Stimulated activated CD4-positive, alpha-beta T cell treated with anti-CD3 and anti-CD28 coated beads, Interleukin-4, amount 100 ng/mL, for 4 hours (primary cell): Measurements from ENCODE around the gene TMED5.
"Not testable (repeated sequence)": the region's sequence is repeated elsewhere in the genome, so short reads cannot be mapped to it uniquely, and the experiment has no call there.

ENCODE experiments used
- DNase-seq, 2 experiments: peaks; one replicate each; pipeline ENCODE4 v3.0.0-alpha.2; 2020

TMED5 gene

DNA sequence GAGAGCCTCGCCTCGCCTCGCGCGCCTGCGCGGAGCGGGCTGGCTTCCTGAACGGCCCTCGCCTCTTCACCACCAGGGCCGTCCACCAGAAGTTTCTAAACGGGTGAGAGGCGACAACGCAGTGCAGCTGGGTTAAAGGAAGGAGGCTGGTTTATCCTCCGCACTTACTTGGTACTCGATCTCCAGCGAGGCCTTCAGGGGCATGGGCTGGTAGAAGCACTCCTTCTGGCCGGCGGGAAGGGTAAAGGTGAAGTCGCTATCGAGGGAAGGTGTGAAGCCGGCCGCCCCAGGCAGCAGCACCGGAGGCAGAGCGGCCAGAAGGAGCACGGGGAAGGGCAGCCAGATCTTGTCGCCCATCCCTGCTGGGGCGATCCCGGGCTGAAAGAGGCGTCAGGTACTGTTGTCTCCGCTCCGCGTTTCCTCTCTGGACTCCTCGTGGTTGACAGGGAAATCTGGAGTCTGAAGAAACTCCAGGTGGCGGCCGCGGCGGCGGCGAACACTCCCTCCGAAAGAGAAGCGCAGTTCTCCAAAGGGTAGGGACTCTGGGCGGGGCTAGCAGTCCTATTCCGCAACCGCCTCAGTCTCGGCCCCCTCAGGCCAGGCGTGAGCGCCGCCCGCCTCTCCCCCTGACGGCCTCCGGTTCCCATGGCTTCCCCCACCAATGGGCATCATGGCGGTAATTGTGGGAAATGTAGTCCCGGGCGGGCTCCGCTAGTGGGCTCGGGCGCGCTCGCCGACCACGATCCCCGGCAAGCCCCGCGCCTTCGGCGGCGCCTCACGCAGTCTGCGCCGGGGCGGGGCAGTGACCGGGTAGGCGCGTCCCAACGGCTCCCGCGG is at the start of gene TMED5:
TSS of gene TMED5 (minus strand) at position 528 of the 837 bp plus-strand sequence. CDS start at position 357, 171 bp downstream.
- DNase-seq, result peak; percentile 89 to 95

DNA sequence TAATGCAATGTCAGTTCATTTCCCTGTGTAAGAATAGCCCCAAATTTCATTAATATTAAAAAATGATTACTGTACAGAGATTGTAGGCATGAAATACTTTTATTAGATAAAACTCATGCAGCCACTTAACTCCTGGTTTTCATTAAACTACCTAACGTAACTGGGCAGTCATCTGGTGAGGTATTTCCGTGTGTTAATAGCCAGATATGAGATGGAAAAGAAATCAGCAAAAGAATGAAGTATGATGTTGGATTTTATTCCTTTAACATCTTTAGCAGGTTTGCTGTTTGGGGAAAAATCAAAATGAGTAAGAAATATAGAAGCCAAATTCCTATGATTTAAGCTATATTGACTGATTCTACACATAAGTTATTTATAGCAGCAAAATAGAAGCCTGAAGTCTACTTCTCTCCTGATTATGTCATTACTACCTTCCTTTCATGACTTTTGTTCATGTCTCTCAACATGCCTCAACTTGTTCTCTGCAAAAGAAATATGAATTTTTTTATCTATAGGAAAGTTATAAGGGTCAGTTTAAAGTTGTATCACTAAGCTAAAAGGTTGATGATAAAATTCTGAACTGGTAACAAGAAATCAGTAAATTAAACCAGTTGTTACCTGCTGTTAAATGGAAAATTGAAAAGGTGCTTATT is 42.9 kb upstream of the TMED5 start:
- no peak for DNase-seq

DNA sequence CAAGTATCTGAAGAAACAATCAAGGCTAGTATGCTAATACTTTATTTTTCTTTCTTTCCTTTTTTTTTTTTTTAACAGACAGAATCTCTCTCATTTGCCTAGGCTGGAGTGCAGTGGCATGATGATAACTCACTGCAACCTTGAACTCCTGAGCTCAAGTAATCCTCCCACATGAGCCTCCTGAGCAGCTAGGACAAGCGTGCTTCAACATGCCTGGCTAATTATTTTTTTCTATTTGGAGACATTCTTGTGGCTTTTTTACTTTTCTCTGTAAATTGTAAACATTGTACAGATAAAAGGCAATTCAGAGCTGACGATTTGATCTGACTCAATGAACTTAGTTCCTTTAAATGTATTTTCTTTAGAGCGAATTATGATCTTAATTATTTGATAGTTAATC is 41.7 kb upstream of the TMED5 start:
- DNase-seq, result no peak

DNA sequence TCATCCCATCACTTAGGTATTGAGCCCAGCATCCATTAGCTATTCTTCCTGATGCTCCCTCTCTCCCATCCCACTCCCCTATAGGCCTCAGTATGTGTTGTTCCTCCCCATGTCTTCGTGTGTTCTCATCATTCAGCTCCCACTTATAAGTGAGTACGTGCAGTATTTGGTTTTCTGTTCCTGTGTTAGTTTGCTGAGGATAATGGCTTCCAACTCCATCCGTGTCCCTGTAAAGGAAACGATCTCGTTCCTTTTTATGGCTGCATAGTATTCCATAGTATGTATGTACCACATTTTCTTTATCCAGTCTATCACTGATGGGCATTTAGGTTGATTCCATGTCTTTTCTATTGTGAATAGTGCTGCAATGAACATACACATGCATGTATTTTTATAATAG is 40.5 kb upstream of the TMED5 start:
- not testable (repeated sequence) for DNase-seq

DNA sequence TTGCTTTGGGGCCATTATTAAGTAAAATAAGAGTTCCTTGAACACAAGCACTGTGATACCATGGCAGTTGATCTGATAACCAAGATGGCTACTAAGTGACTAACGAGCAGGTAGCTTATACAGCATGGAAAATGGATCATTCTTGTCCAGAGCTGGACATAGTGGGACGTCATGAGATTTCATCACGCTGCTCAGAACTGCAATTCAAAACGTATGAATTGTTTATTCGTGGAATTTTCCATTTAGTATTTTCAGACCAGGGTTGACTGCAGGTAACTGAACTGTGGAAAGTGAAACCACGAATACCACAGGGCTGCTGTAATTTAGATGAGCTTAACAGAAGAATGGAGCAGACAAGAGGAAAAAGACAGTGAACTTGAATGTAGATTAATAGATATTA is 39.2 kb upstream of the TMED5 start:
- peak in 1 of 2 experiments; percentile 9 for DNase-seq

DNA sequence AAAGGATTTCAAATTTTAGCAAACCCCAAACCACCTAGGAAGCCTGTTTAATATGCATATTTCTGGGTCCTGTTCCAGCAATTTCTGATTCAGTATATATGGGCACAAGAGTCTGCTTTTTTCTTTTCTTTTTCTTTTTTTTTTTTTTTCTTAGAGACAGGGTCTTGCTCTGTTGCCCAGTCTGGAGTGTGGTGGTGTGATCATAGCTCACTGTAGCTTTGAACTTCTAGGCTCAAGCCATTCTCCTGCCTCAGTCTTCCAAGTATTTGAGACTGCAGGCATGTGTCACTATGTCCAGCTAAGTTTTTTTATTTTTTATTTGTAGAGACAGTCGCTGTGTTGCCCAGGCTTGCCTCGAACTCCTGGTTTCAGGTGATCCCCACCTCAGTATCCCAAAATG is 35.1 kb upstream of the TMED5 start:
- no peak for DNase-seq

DNA sequence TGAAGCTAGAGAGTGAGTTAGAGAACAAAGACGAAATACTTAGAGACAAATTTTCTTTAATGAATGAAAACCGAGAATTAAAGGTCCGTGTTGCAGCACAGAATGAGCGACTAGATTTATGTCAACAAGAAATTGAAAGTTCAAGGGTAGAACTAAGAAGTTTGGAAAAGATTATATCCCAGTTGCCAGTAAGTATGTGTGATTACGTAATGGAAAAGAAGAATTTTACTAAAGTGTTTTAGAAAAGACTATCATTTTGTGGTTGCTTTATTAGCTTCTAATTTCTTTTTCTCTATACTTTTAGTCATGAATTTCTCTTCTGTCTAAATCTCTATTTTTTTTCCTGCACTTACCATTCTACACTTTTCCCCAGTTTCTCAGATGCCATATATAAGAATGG is 27.0 kb upstream of the TMED5 start:
- no peak for DNase-seq

DNA sequence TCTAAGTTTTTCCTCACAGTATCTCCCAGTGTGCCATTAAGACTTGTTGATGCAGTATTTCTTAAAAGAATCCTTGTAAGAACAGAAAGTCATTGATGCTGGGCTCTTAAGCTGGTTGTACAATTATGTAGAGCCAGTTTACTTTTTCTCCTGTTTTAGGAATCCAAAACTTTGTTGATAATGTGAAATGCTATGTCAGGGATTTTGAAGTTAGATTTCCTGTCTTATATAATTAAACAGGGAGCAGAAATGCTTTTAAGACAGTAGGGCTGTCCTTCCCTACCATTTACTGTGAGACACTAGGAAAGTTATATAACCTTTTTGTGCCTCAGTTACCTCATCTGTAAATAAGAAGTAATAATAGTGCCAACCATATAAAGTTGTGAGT is 26.3 kb upstream of the TMED5 start:
- no peak for DNase-seq

DNA sequence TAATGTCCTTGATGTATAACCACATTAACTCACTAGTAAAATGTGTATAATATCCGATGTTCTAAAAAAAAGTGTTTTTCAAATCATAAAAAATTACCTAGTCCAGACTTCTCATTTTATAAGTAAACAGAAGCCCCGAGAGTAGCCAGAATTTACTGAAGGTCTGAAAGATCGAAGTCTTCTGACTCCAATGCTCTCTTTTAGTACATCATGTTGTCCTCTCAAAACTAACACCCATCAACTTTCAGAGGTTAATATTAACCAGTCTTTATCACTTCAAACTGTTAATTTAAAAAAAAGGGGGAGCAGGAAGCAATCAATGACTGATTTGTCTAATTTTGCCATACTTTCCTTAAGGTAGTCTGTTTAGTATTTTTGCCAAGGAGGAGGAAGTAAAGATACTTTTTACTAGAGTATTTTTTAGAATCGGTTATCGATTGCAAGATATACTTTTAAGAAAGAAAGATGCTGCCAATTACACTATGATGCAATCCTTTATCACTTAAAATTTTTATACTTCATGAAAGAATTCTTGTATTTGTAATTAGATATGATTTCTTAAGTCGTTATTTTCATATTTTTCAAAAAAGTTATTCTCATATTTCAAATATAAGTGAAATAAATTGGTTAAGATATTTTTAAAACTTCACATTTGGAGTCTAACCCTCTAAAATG is 25.8 kb upstream of the TMED5 start:
- no peak for DNase-seq

DNA sequence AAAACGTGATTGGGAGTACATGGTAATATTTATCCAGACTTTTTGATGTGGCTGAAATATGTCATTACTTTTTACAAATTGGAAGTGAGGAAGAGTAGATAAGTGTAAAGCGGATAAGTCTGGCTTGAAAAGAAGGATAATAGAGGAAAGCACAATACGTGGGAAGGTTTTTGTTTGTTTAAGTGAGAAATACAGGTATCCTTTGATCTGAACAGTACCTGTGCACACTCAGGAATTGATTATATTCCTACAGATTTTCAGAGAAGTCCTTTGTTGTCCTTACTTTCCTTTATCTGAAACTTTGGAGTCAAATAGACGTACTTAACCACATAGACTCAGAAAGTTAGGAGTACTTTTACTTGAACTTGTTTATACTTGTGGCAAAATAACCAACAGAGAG is 20.5 kb upstream of the TMED5 start:
- no peak for DNase-seq

DNA sequence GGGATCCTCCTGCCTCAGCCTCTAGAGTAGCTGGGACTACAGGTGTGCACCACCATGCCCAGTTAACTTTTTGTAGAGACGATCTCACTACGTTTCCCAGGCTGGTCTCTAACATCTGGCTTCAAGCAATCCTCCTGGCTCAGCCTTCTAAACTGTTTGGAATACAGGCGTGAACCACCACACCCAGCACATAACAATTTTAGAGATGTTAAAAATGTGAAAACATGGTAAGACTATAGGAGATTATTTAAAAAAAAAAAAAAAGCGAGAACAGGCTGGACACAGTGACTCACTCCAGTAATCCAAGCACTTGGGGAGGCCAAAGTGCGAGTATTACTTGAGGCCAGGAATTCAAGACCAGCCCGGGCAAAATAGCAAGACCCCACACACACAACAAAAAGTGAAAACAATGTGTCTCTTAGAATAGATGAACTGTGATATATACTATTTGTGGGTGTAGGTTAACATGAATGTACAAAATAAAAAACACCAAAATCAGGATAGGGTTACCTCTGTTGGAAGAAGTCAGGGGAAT is 19.9 kb upstream of the TMED5 start:
- DNase-seq, result no peak

DNA sequence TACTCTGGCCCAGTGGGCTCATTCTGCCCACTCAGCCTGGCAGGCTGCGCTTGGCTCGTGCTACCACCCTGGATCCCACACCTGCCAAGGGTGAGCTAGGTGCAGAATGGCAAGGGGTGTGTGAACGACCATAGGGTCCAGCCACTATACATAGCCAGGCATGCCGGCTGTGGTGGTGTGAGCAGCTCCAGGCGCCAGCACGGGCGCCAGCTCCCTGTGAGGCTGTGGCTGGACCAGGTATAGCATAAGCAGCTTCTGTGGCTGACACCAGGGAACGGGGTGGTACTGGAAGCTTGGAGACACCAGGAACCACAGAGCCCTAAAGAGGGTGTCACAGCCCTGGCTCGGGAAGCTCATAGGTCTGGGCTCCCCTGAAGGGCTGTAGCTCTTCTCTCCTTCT is 18.9 kb upstream of the TMED5 start:
- no peak for DNase-seq

DNA sequence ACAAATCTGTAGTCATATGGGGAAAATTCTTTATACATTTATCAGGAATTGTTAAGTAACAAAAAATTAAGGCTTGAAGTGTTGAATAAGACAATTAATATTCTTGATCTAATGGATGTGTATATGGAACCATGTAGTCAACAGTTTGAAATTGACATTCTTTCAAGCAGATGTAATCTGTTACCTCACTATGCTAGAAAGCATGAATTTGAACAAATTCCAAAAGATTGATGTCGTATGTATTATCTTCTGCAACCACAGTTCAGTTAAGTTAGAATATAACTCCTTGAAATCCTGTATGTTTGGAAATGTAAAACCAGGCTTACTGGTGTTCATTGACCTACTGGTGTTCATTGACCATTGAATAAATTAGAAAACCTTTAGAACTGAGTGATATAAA is 16.4 kb upstream of the TMED5 start:
- DNase-seq, result no peak

DNA sequence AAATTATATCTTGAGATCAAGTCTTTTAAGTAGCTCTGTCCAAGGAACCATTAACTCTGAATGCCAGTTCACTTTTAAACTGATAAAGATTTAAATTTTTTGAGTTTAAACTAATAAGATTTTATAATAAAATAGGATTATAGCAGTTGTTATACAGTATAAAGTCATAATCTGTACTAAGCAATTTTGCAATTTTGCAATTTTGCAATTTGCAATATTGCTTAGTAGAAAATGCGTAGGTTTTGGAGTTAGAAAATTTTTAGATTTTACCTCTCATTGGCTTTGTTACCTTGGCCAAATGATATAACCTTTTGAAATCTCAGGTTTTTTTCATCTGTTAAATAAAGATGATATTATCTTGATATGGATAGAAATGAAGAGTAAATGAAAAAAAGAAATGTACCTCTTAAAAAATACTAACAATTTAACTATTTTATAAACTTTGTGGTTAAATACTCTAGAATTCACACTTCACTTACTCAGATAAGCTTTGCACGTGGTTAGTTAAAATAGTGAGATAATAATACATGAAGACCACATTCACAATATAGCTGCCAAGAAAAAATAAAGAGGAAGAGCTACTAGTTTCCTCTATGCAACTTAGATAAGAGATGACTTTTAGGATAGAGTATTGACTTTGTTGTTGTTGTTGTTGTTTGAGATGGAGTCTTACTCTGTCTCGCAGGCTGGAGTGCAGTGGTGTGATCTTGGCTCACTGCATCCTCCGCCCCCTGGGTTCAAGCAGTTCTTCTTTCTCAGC is 14.2 kb upstream of the TMED5 start:
- DNase-seq, result no peak

DNA sequence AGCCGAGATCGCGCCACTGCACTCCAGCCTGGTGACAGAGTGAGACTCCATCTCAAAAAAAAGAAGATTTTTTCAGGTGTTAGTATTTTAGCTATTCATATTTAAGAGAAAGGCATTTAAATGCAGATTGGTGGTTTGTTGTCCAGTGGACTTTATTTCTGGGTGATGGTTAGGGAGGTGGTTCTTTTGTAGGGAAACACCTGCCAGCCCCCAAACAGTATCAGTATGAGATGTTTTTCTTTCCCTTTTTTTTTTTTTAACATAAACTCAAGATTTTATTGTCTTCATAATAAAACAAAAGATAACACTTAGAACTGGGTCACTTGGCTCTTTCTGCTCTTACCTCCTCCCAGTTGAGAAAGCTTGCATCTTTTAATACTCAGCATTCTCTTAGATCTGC is 10.2 kb upstream of the TMED5 start:
- no peak for DNase-seq

DNA sequence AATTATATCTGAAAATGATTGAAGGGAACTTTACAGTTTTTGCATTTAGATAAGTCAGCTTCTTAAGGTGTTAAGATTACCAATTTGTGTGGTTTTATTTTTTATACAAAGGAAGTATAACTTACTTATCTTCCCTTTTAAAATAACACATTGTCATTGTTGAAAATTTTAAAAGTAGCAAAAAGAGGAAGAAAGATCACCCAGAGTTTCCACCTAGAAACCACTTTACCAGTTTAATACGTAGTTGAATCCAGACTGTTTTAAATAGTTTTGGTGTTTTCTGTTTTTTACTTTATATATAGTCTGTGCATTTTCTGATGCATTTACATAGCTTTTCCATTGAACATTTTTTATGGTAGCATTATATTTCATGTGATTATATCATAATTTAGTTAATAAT is 6.5 kb upstream of the TMED5 start:
- no peak for DNase-seq

DNA sequence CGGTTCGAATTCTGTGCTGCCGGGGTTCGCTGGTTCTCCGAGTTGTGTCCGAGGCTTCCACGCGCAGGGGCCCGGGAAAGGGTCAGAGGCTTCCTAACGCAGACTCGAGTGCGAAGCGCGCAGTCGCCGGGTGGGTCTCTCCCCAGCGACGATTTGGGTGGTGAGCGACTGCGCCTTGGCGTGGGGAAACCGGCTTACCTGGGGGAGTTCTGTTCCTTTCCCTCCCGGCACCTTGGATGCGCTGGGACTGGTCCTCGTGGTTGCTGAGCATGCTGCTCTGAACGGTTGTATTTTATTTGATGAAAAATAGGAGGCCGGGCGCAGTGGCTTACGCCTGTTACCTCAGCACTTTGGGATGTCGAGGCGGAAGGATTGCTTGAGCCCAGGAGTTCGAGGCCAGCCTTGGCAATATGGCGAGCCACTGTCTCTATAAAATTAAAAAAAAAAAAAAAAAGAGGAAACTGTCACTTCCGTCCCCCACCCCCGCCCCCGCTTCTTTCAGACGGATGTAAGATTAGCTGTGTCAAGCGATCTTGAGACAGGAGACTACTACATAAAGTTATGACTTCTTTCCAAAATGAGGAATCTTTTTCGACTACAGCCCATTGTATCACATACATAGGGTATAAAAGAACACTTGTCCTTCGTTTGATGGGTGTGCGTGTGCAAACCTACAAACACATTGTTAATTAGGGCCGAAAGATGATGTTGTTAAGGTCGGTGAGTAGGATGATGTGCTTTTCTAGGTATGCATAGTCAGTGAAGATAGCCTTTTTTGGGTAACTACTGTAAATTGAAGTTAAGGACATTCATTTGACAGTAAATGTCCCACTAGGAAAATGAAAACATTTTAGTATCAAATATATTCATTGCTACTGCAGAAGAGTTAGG is 755 bp upstream of the TMED5 start, which contains the start of gene CCDC18:
TSS of gene CCDC18 (plus strand) at position 2 of the 891 bp plus-strand sequence. CDS start 2,638 bp downstream, outside the sequence.
- DNase-seq, result peak; percentile 45 to 47

DNA sequence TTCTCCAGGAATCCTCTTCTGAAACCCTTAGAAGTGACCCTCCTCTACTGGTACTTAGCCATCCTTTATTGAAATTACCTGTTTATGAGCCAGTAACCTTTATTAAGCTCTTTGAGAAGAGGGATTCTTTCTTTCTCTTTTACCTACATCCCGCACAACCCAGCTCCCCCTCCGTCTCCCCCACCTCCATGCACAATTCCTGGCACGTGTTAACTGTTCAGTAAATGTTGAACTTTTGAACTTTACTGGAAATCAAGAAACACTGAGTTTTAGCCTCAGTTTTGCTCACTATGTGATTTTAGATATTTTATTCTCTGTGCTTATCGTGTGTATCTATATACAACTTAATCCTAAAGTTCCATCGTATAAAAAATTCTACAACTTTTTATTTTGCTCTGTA is 1.8 kb downstream of the TMED5 start:
- no peak for DNase-seq

DNA sequence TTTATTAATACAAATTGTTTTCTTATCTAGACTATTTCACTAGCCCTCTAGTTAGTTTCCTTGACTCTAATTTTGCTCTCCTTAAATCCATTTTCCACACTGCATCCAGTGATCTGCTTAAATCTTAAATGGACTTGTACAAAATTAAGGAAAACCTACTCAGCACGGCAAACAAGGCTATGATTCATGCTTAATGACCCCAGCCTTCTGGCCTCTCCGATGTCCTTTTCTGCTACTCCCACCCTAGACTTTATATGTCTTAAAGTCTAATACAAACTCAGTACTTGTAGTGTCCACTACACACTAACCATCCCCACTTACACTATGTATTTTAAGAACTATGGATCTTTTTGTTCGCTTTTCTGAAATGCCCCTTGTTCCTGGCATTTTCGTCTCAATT is 2.2 kb downstream of the TMED5 start:
- no peak for DNase-seq

DNA sequence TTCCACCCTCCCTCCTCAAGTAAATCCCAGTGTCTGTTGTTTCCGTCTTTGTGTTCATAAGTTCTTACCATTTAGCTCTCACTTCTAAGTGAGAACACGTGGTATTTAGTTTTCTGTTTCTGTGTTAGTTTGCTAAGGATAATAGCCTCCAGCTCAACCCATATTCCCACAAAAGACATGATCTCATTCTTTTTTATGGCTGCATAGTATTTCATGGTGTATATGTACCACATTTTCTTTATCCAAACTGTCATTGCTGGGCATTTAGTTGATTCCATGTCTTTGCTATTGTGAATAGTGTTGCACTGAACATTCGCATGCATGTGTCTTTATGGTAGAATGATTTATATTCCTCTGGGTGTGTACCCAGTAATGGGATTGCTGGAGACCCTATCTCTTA is 5.6 kb downstream of the TMED5 start:
- not testable (repeated sequence) for DNase-seq

DNA sequence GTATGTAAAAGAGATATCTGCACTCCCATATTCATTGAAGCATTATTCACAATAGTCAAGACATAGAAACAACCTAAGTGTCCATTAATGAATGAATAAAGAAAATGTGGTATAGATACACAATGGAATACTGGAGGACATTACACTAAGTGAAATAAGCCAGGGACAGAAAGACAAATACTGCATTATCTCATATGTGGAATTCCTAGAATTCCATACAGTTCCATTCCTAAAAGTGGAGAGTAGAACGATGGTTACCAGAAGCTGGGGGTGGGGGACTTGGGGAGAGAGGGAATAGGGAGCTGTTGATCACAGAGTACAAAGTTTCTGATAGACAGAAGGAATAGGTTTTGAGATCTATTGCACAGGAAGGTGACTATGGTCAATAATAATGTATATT is 7.4 kb downstream of the TMED5 start:
- no peak for DNase-seq

DNA sequence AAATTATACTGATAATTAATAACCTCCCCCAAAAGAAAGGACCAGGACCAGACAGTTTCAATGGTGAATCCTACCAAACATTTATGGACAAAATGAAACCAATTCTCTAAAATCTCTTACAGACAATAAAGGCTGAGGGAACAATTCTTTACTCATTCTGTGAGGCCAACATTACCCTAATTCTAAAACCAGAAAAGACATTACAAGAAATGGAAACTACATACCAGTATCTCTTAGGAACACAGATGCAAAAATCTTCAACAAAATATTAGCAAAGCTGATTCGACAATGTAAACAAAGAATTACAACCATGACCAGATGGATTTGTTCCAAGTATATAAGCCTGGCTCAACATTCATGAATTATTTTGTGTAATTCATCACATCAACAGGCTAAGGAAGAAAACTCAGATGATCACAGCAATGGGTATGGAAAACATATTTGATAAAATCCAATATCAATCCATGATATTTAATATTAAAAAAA is 8.6 kb downstream of the TMED5 start:
- no peak for DNase-seq
